ENCODE measurements around the gene MBD1.
A peak's percentile ranks its signal among the peaks of the same experiment; 100 is the strongest.
"Not testable (repeated sequence)": the region's sequence is repeated elsewhere in the genome, so short reads cannot be mapped to it uniquely, and the experiment has no call there.

MBD1 gene

GRCh38 chr18:50272568-50272967 is 8.8 kb downstream of the MBD1 start:
- DNase-seq: no peak

GRCh38 chr18:50268022-50268747 is 13.1 kb downstream of the MBD1 start:
- peak; percentile 81 for DNase-seq

GRCh38 chr18:50266248-50266704 is 15.0 kb downstream of the MBD1 start, which contains the start of gene CFAP53:
Gene CFAP53 (minus strand): TSS chr18:50266495. CDS start chr18:50266404, 91 bp downstream.
- DNase-seq: peak; percentile 84

GRCh38 chr18:50262977-50263376 is 18.3 kb downstream of the MBD1 start:
- no peak for DNase-seq

GRCh38 chr18:50250935-50251334 is 30.4 kb downstream of the MBD1 start:
- DNase-seq: no peak

- no peak for DNase-seq
Measured at GRCh38 chr18:50249576-50249975, 31.7 kb downstream of the MBD1 start.

GRCh38 chr18:50247561-50247960 is 33.8 kb downstream of the MBD1 start:
- no peak for DNase-seq

GRCh38 chr18:50241768-50242167 is 39.6 kb downstream of the MBD1 start:
- DNase-seq: not testable (repeated sequence)

GRCh38 chr18:50240080-50240563 is 41.2 kb downstream of the MBD1 start:
- no peak for DNase-seq

- DNase-seq: no peak
Measured at GRCh38 chr18:50232419-50232818, 48.9 kb downstream of the MBD1 start.

- no peak for DNase-seq
Measured at GRCh38 chr18:50231621-50232020, 49.7 kb downstream of the MBD1 start.

- DNase-seq: not testable (repeated sequence)
Measured at GRCh38 chr18:50220249-50220648, 61.1 kb downstream of the MBD1 start.
